GM06990 (cell line): ENCODE measurements around the gene TMEM52.

ENCODE experiments used
- DNase-seq: peaks from one replicate; pipeline ENCODE4 v3.0.0-alpha.2; 2011; ENCODE audit not compliant: insufficient read length; ENCODE audit errors: extremely low read depth
- H3K27me3 ChIP-seq: replicated peaks from 2 replicates; pipeline ENCODE4 v1.6.0; 2011; ENCODE audit warnings: low read length; ENCODE audit not compliant: control insufficient read depth, insufficient read depth
- H3K36me3 ChIP-seq: 2 replicates; pipeline ENCODE4 v1.5.1; 2011; ENCODE audit warnings: low read length; ENCODE audit not compliant: control insufficient read depth, insufficient read depth
- H3K4me3 ChIP-seq: replicated peaks from 2 replicates; pipeline ENCODE4 v1.5.1; 2011; ENCODE audit warnings: low read depth, mild to moderate bottlenecking, control low read depth, low read length
- CTCF ChIP-seq: IDR thresholded peaks from 2 replicates; pipeline ENCODE4 v1.5.1; 2011; ENCODE audit warnings: low read length, control low read depth, mild to moderate bottlenecking, inconsistent platforms; ENCODE audit not compliant: insufficient read depth, poor library complexity, severe bottlenecking

TMEM52 gene

GRCh38 chr1:1954831-1955441 is 35.9 kb upstream of the TMEM52 start:
- Histone ChIP-seq H3K4me3 (no peak overlapping the region), H3K27me3 (0 out of 2 replicates have a peak, but pooled peaks cover 1% of the 10 kb centered on the region), H3K36me3 (no peaks in the 10 kb centered on the region)
- TF ChIP-seq CTCF: no peak
- no peak for DNase-seq

GRCh38 chr1:1954015-1954414 is 34.9 kb upstream of the TMEM52 start:
- TF ChIP-seq CTCF: no peak
- H3K36me3 ChIP-seq: no peaks in the 10 kb centered on the region
- no peak overlapping the region for H3K4me3 ChIP-seq
- H3K27me3 ChIP-seq: 0 out of 2 replicates have a peak, but pooled peaks cover 1% of the 10 kb centered on the region
- DNase-seq: no peak

- H3K4me3 ChIP-seq: no peak overlapping the region
- TF ChIP-seq CTCF: no peak
- DNase-seq: no peak
- no peaks in the 10 kb centered on the region for H3K36me3 ChIP-seq
- H3K27me3 ChIP-seq: no peaks in the 10 kb centered on the region
Measured at GRCh38 chr1:1950940-1951339, 31.9 kb upstream of the TMEM52 start.

- no peak for TF ChIP-seq CTCF
- Histone ChIP-seq H3K36me3 (no peaks in the 10 kb centered on the region), H3K4me3 (no peak overlapping the region), H3K27me3 (no peaks in the 10 kb centered on the region)
- DNase-seq: no peak
Measured at GRCh38 chr1:1948783-1949182, 29.7 kb upstream of the TMEM52 start.

GRCh38 chr1:1947493-1947892 is 28.4 kb upstream of the TMEM52 start:
- no peak overlapping the region for H3K4me3 ChIP-seq
- DNase-seq: no peak
- no peaks in the 10 kb centered on the region for H3K27me3 ChIP-seq
- TF ChIP-seq CTCF: no peak
- no peaks in the 10 kb centered on the region for H3K36me3 ChIP-seq

GRCh38 chr1:1946540-1946939 is 27.5 kb upstream of the TMEM52 start:
- DNase-seq: no peak
- TF ChIP-seq CTCF: no peak

More at GRCh38 chr1:1946540-1946939, 27.5 kb upstream of the TMEM52 start:
- Histone ChIP-seq H3K4me3 (no peak overlapping the region), H3K36me3 (no peaks in the 10 kb centered on the region), H3K27me3 (no peaks in the 10 kb centered on the region)
